Measurements from ENCODE around the gene MED12L. TPM values are rescaled to one million over a fixed set of nuclear protein-coding genes. Genes with fewer than 3 reads are reported as not detected.

MED12L gene
- total and polyA plus RNA-seq, 9 donors = 0.15 to 2.4 (median 0.75) TPM

DNA sequence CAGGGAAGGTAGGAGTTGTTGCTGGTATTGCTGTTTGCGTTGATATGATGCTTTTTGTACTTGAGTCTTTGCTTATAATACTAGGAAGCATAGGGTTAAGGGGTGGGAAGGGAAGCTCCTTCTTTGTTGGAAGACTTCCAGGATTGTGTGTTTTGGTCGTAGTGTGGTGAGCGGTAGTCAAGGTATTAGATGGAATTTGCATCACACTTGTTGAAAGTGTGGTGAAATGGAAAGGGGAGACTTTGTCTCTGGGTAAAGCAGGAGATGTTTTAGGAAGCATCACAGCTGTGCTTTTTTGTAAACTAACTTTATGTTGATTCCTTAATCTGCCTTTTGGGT, 360.5 kb downstream of the MED12L start:
- Histone ChIP-seq H3K9me3 (peaks cover 0 to 5% of the 10 kb centered on the region in 2 donors), H3K27me3 (no peaks in the 10 kb centered on the region), H3K27ac (no peak overlapping the region), H3K4me3 (no peak overlapping the region), H3K4me1 (ENCODE audit: insufficient read depth) (peaks cover 2% of the 10 kb centered on the region), H3K36me3 (no peaks in the 10 kb centered on the region)
- DNase-seq = no peak
- 37 to 52% (median 39%) methylated on average over 3 of the region's 3 CpGs for WGBS, 3 donors
- no peak for TF ChIP-seq POLR2A (IDR thresholded peaks at IDR 0.05)
- TF ChIP-seq EP300 (IDR thresholded peaks at IDR 0.05) = no peak
- TF ChIP-seq, protein P1, sequence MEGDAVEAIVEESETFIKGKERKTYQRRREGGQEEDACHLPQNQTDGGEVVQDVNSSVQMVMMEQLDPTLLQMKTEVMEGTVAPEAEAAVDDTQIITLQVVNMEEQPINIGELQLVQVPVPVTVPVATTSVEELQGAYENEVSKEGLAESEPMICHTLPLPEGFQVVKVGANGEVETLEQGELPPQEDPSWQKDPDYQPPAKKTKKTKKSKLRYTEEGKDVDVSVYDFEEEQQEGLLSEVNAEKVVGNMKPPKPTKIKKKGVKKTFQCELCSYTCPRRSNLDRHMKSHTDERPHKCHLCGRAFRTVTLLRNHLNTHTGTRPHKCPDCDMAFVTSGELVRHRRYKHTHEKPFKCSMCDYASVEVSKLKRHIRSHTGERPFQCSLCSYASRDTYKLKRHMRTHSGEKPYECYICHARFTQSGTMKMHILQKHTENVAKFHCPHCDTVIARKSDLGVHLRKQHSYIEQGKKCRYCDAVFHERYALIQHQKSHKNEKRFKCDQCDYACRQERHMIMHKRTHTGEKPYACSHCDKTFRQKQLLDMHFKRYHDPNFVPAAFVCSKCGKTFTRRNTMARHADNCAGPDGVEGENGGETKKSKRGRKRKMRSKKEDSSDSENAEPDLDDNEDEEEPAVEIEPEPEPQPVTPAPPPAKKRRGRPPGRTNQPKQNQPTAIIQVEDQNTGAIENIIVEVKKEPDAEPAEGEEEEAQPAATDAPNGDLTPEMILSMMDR (IDR thresholded peaks at IDR 0.05) = no peak
- intact Hi-C loops (cut with DNase I) = loop anchor here (10.0 kb wide), 4 partner anchors 389 to 479 kb away; no protein-coding TSS in a partner anchor

DNA sequence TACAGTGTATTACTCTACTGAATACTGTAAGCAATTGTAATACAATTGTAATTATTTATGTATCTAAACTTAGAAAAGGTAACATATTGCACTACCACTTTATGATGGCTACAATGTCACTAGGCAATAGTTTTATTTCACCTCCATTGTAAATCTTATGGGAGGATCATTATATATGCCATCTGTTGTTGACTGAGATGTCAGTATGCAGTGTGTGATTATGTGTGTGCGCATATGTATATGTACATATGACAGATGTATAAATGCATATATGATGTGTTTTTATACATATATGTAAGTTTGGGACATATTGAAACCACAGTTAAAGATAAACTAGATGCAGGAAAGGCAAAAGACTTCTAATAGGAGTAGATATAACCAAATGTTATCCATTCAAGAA, 366.9 kb downstream of the MED12L start:
- intact Hi-C loops (cut with DNase I) = no loop called here
- Histone ChIP-seq H3K4me3 (no peak overlapping the region), H3K27ac (no peak overlapping the region), H3K4me1 (ENCODE audit: insufficient read depth) (peaks cover 3% of the 10 kb centered on the region), H3K27me3 (no peaks in the 10 kb centered on the region), H3K36me3 (no peaks in the 10 kb centered on the region), H3K9me3 (peaks cover 0 to 5% of the 10 kb centered on the region in 2 donors)
- no peak for DNase-seq
- WGBS, 3 donors = 0 to 54% (median 48%) methylated on average over 1 of the region's 1 CpG
- TF ChIP-seq, protein P1 (IDR thresholded peaks at IDR 0.05) = no peak
- TF ChIP-seq EP300 (IDR thresholded peaks at IDR 0.05) (no peak), POLR2A (IDR thresholded peaks at IDR 0.05) (no peak)

DNA sequence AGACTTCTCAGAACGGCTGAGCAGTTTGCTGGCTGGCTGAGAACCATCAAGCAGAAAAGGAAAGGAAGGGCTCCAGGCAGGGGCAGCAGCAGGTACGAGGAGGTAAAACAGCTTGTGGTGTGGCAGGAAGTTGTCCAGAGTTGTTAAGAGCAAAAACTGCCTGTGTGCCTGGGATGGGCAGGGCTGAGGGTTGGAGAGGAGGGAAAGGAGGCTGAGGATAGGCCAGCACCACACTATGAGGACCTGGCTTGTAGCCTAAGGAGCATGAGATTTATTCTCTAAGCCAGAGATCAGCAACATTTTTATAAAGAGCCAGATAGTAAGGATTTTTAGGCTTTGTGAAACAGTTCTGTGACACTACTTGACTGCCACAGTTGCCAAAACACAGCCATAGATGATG, 367.4 kb downstream of the MED12L start:
- Histone ChIP-seq H3K4me1 (ENCODE audit: insufficient read depth) (peaks cover 3% of the 10 kb centered on the region), H3K4me3 (no peak overlapping the region), H3K27ac (no peak overlapping the region), H3K36me3 (no peaks in the 10 kb centered on the region), H3K9me3 (peaks cover 0 to 5% of the 10 kb centered on the region in 2 donors), H3K27me3 (no peaks in the 10 kb centered on the region)
- no peak for DNase-seq
- no peak for TF ChIP-seq POLR2A (IDR thresholded peaks at IDR 0.05)
- TF ChIP-seq, protein P1 (IDR thresholded peaks at IDR 0.05) = no peak
- TF ChIP-seq EP300 (IDR thresholded peaks at IDR 0.05) = no peak
- intact Hi-C loops (cut with DNase I) = no loop called here
- WGBS, 3 donors = 62 to 81% (median 64%) methylated on average over 2 of the region's 2 CpGs

DNA sequence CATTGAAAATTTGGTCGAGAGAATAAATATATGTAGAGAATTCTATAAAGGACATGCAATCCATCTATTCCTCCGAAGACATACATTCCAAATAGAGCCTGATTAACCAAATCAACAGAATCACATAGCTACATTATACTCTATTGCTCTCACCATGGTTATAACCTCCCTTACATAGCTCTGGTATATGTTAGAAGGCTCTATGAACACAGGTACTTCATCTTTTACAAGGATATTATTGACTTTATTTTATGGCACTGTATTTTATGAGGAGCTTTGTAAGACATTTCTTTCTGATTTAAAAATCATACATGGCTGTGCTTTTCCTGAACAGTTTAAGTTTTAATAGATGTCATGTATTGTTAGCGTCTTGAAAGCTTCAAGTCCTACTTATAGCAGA, 370.6 kb downstream of the MED12L start:
- H3K9me3 ChIP-seq = no peaks in the 10 kb centered on the region
- no peaks in the 10 kb centered on the region for H3K27me3 ChIP-seq
- no peak overlapping the region for H3K4me3 ChIP-seq
- no peak for DNase-seq
- H3K36me3 ChIP-seq = no peaks in the 10 kb centered on the region
- no peak overlapping the region for H3K27ac ChIP-seq
- intact Hi-C loops (cut with DNase I) = no loop called here
- 96 to 97% (median 97%) methylated on average over 3 of the region's 3 CpGs for WGBS, 3 donors
- TF ChIP-seq EP300 (IDR thresholded peaks at IDR 0.05) (no peak), POLR2A (IDR thresholded peaks at IDR 0.05) (no peak)
- TF ChIP-seq, protein P1 (IDR thresholded peaks at IDR 0.05) = no peak
- H3K4me1 ChIP-seq (ENCODE audit: insufficient read depth) = peaks cover 3% of the 10 kb centered on the region

Data from ovary (tissue), 9 donors.